Kidney (tissue), 14 donors: ENCODE measurements around the gene SEC22A. TPM values are rescaled to one million over a fixed set of nuclear protein-coding genes. Genes with fewer than 3 reads are reported as not detected.

Experiments used
- DNase-seq, 5 donors: peaks; one replicate each; pipeline ENCODE4 v3.0.0-alpha.2; 2013 to 2020
- FAIRE-seq: peaks from 2 replicates; lab custom pipeline; 2012; peaks lifted over from hg19 to GRCh38; lab: Jason Lieb, UNC
- H3K27ac ChIP-seq, 2 donors: one replicate each; pipeline ENCODE4 v1.7.0; 2013; ENCODE audit warnings: low read depth in 2 of 2, low read length in 2 of 2, inconsistent platforms in 1 of 2
- H3K27me3 ChIP-seq: one replicate; pipeline ENCODE4 v1.7.1; 2013; ENCODE audit warnings: low read length, inconsistent platforms; ENCODE audit not compliant: control insufficient read depth, insufficient read depth
- H3K36me3 ChIP-seq, 3 donors: one replicate each; pipeline versions ENCODE4 v1.7.0 to v1.7.1; 2013; ENCODE audit warnings: low read length in 3 of 3, control low read depth in 1 of 3, inconsistent platforms in 1 of 3; ENCODE audit not compliant: insufficient read depth in 3 of 3, control insufficient read depth in 2 of 3
- H3K4me1 ChIP-seq, 3 donors: one replicate each; pipeline versions ENCODE4 v1.7.0 to v1.7.1; 2013; ENCODE audit warnings: low read length in 3 of 3, inconsistent platforms in 1 of 3, low read depth in 1 of 3; ENCODE audit not compliant: control insufficient read depth in 2 of 3, insufficient read depth in 2 of 3
- H3K4me3 ChIP-seq, 3 donors: one replicate each; pipeline versions ENCODE4 v1.7.0 to v1.8.1; 2013; ENCODE audit warnings: low read length in 3 of 3, control low read depth in 1 of 3, inconsistent platforms in 1 of 3
- H3K9ac ChIP-seq, 3 donors: one replicate each; pipeline versions ENCODE4 v1.7.0 to v1.7.1; 2013; ENCODE audit warnings: low read length in 3 of 3, control low read depth in 1 of 3, inconsistent platforms in 1 of 3
- H3K9me3 ChIP-seq, 3 donors: one replicate each; pipeline versions ENCODE4 v1.7.0 to v1.7.1; 2013; ENCODE audit warnings: low read length in 3 of 3, control low read depth in 1 of 3, inconsistent platforms in 1 of 3; ENCODE audit not compliant: control insufficient read depth in 2 of 3, insufficient read depth in 1 of 3
- CTCF ChIP-seq: IDR thresholded peaks from 3 replicates; pipeline ENCODE4 v1.5.1; 2012; ENCODE audit warnings: mild to moderate bottlenecking, moderate library complexity, borderline replicate concordance; ENCODE audit not compliant: insufficient read depth; ENCODE audit errors: extremely low read depth
- intact Hi-C: fragments of 100-400 bp; cut with DNase I; formaldehyde crosslinking; loops from one replicate; pipeline ENCODE4 v1.11.1; 2022
- polyA plus RNA-seq: library from polyadenylated mRNA; stranded (reverse); fragments of 350-450 nt; fragmentation: Illumina TruSeq; extraction: RNeasy Lipid Tissue Mini Kit (QIAGEN cat#74804); gene quantifications from one replicate; pipeline ENCODE4 v1.2.3, GENCODE V29; 2014; ENCODE audit warnings: low read depth, low replicate concordance; ENCODE audit not compliant: insufficient read depth
- total RNA-seq: library from RNA; stranded (reverse); fragmentation: NEBNext Ultra II Directional; extraction: Animal tissue kit (Norgen Biotek cat#: 25700); gene quantifications from one replicate; pipeline ENCODE4 v1.2.1, GENCODE V29; 2021
- donor health status: control.
- donor health status: control.
- donor health status: control.
- donor health status: control.
- donor health status: control.
- donor health status: DM: yes; HTN: yes; CAD: no.
- donor health status: Normal renal cell carcinoma (clear cell type).

SEC22A gene
- total and polyA plus RNA-seq, 2 donors from 2014 or later = 14.8 to 18.6 TPM

GRCh38 chr3:123168122-123168521, 33.6 kb upstream of the SEC22A start:
- H3K27me3 ChIP-seq = no peaks in the 10 kb centered on the region
- H3K36me3 ChIP-seq = peaks cover 0 to 14% (median 3%) of the 10 kb centered on the region in 3 donors
- DNase-seq = no peak
- H3K4me1 ChIP-seq = peaks cover 0 to 7% (median 0%) of the 10 kb centered on the region in 3 donors
- H3K4me3 ChIP-seq = no peak overlapping the region
- no peak for TF ChIP-seq CTCF
- FAIRE-seq = no peak
- no peak overlapping the region for H3K27ac ChIP-seq
- no peaks in the 10 kb centered on the region for H3K9me3 ChIP-seq
- intact Hi-C loops = no loop called here
- H3K9ac ChIP-seq = no peak overlapping the region

DNA sequence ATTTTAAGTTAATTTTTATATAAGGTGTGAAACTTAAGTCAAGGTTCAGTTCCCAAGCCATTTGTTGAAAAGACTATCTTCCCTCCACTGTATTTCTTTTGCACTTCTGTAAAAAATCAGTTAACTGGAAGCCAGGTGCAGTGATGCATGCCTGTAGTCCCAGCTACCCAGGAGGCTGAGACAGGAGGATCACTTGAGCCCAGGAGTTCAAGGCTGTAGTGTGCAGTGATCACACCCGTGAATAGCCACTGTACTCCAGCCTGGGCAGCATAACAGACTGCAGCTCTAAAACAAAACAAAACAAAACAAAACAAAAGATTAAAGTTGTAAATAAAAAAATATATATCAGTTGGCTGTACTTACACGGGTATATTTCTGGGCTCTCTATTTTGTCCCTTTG, 33.1 kb upstream of the SEC22A start:
- H3K4me3 ChIP-seq = no peak overlapping the region
- H3K9me3 ChIP-seq = no peaks in the 10 kb centered on the region
- H3K27ac ChIP-seq = no peak overlapping the region
- H3K27me3 ChIP-seq = no peaks in the 10 kb centered on the region
- peaks cover 0 to 7% (median 0%) of the 10 kb centered on the region in 3 donors for H3K4me1 ChIP-seq
- intact Hi-C loops = no loop called here
- TF ChIP-seq CTCF = no peak
- peaks cover 0 to 14% (median 2%) of the 10 kb centered on the region in 3 donors for H3K36me3 ChIP-seq
- no peak overlapping the region for H3K9ac ChIP-seq
- no peak for FAIRE-seq
- no peak for DNase-seq

DNA sequence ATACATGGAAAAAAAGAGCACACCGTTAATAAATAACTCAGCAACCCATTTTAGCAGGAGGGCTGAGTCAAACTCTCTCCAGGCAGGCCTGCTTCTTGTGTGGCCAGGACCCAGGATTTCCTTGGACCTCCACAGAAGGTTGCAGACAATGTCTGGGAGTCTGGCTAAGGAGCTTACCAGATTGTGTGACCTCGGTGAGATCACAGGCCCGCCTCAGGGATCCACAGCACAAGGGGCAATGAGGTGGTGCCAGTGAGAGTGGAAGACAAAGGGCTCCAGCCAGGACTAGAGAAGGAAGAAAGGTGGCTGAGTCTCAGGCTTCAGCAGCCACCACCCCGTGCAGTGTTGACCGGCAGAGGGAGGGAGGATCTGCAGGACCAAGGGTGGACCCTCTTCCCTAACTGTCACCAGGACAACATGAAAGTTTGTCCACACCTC, 32.2 kb upstream of the SEC22A start:
- intact Hi-C loops = no loop called here
- H3K27me3 ChIP-seq = no peaks in the 10 kb centered on the region
- H3K9ac ChIP-seq = peak overlapping the region in 1 of 3 donors; percentile 38
- peak; percentile 21 for FAIRE-seq
- peak overlapping the region in 1 of 2 donors; percentile 16 for H3K27ac ChIP-seq
- DNase-seq = peak in 2 of 5 donors; percentile 26 to 31
- no peak for TF ChIP-seq CTCF
- no peaks in the 10 kb centered on the region for H3K9me3 ChIP-seq
- H3K36me3 ChIP-seq = peaks cover 0 to 8% (median 0%) of the 10 kb centered on the region in 3 donors
- H3K4me3 ChIP-seq = no peak overlapping the region
- peaks cover 0 to 7% (median 0%) of the 10 kb centered on the region in 3 donors for H3K4me1 ChIP-seq

GRCh38 chr3:123169930-123170329, 31.8 kb upstream of the SEC22A start:
- intact Hi-C loops = no loop called here
- TF ChIP-seq CTCF = no peak
- FAIRE-seq (no peak), DNase-seq (no peak)
- Histone ChIP-seq H3K27ac (no peak overlapping the region), H3K36me3 (peaks cover 0 to 4% (median 0%) of the 10 kb centered on the region in 3 donors), H3K4me3 (no peak overlapping the region), H3K9me3 (no peaks in the 10 kb centered on the region), H3K27me3 (no peaks in the 10 kb centered on the region), H3K4me1 (peaks cover 0 to 7% (median 0%) of the 10 kb centered on the region in 3 donors), H3K9ac (peak overlapping the region in 1 of 3 donors; percentile 38)
